GM12874 (cell line): Measurements from ENCODE around the gene ARHGAP19.

Source experiments
- CTCF ChIP-seq: IDR thresholded peaks from 2 replicates; pipeline ENCODE4 v1.5.1; 2011; ENCODE audit warnings: low read depth, mild to moderate bottlenecking, control low read depth, low read length, moderate library complexity; ENCODE audit not compliant: insufficient read depth

ARHGAP19 gene

GRCh38 chr10:97270523-97271154 lies 21.8 kb downstream of the ARHGAP19 start:
- no peak for TF ChIP-seq CTCF

GRCh38 chr10:97267671-97268070 lies 24.8 kb downstream of the ARHGAP19 start:
- TF ChIP-seq CTCF: no peak

- no peak for TF ChIP-seq CTCF
These were observed 28.5 kb downstream of the ARHGAP19 start for GRCh38 chr10:97263971-97264370.

- no peak for TF ChIP-seq CTCF
These were observed 30.8 kb downstream of the ARHGAP19 start for GRCh38 chr10:97261656-97262055.

GRCh38 chr10:97261183-97261582 lies 31.3 kb downstream of the ARHGAP19 start:
- TF ChIP-seq CTCF: no peak

GRCh38 chr10:97259119-97259518 lies 33.3 kb downstream of the ARHGAP19 start:
- no peak for TF ChIP-seq CTCF

GRCh38 chr10:97256356-97256755 lies 36.1 kb downstream of the ARHGAP19 start:
- no peak for TF ChIP-seq CTCF
